NB4 (cell line): ENCODE data around the gene ITGB8.

Experiments
- DNase-seq: peaks from one replicate; pipeline ENCODE4 v3.0.0; 2010; ENCODE audit warnings: low read depth
- H3K4me3 ChIP-seq: one replicate; pipeline ENCODE4 v1.5.1; 2011; ENCODE audit warnings: mild to moderate bottlenecking, low read depth, low read length, moderate library complexity
- CTCF ChIP-seq: IDR thresholded peaks from one replicate; pipeline ENCODE4 v1.5.1; 2012; ENCODE audit warnings: low read depth, low read length
- MYC ChIP-seq: IDR thresholded peaks from 2 replicates; pipeline ENCODE4 v1.6.1; 2011; ENCODE audit warnings: low read depth, low read length
- POLR2A ChIP-seq: IDR thresholded peaks from 2 replicates; pipeline ENCODE4 v1.6.1; 2011; ENCODE audit warnings: mild to moderate bottlenecking; ENCODE audit not compliant: insufficient read length; ENCODE audit errors: extremely low read depth
- TF ChIP-seq, protein P1 (sequence below): IDR thresholded peaks from 2 replicates; pipeline ENCODE4 v1.6.1; 2011; ENCODE audit warnings: low read depth, low read length

Gene ITGB8

DNA sequence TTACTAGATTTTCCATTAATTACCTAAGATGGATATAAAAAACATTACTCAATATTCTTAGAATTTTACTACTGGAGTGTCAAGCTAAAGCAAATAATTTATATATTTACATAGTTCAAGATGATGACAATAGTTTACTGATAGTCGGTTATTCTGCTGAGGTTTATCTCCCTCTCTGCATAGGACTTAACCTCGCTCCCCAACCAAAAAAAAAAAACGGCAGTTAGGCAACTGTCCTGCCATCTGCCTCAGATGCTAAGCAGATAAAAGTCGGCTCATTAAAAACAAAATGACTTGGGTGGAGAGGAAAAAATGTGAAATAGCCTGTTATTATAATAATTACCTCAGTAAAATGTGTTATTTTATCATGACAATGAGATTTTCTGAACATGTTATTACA lies 14.0 kb upstream of the ITGB8 start:
- no peak for TF ChIP-seq MYC
- no peak for TF ChIP-seq POLR2A
- no peak for TF ChIP-seq CTCF
- TF ChIP-seq, protein P1, sequence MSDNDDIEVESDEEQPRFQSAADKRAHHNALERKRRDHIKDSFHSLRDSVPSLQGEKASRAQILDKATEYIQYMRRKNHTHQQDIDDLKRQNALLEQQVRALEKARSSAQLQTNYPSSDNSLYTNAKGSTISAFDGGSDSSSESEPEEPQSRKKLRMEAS: no peak
- DNase-seq: no peak
- H3K4me3 ChIP-seq: no peak overlapping the region

DNA sequence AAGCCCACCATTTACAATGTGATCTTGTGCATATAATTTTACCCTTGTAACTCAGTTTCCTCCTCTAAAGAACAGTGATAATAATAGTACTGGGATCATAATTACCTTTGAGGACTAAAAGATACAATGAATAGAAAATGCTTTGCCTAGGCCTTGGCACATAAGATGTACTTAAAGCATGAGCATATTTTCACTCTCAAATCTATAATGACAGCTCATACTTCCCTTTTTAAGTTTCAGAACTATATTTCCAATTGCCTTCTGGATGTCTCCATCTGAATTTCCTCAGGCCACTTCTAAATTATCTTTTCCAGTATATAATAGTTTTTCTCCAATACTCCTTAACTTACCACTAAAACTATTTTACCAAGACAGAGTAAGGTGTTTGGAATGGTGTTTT lies 13.3 kb upstream of the ITGB8 start:
- H3K4me3 ChIP-seq: no peak overlapping the region
- TF ChIP-seq, protein P1: no peak
- TF ChIP-seq CTCF: no peak
- no peak for DNase-seq

GRCh38 chr7:20318933-20319332 lies 11.8 kb upstream of the ITGB8 start:
- no peak for DNase-seq
- H3K4me3 ChIP-seq: no peak overlapping the region
- no peak for TF ChIP-seq POLR2A

DNA sequence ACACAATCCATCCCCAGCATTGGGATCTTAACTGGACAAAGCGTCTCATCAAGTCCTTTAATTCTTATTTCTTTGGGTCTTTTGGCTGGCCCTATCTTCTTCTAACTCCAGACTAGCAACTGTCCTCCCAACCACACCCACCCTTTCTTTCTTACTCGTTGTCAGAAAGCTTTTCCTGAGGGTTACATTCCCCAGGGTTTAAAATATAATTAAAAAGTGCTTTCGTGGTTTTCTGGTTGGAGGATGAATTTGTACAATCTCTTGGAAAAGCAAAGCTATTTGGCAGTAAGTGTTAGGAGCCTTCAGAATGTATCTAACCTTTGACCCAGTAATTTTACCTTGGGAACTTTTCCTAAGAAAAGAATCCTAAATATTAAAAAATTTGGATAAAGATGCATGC lies 10.4 kb upstream of the ITGB8 start:
- no peak for TF ChIP-seq MYC
- no peak for TF ChIP-seq CTCF
- TF ChIP-seq, protein P1: no peak
- TF ChIP-seq POLR2A: no peak
- no peak for DNase-seq

DNA sequence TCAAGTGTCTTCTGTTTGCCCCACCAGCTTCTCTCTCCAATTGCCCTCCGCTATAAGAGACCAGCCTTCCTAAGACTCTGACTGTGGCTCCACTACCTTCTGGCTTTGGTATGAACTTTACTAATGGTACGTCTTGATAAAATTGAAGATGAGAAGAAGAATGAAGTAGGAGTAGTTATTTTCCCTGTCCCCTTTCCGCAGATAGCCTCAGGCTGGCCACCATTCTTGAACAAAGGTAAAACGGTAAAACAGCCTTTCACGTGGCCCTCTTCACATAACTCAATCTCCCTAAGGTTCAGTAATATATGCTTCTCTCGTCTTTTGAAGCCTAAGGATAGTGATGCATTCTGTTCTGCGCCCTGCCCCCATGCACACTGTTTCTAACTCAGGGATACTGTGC lies 9.9 kb upstream of the ITGB8 start:
- TF ChIP-seq, protein P1: no peak
- TF ChIP-seq POLR2A (no peak), MYC (no peak), CTCF (no peak)
- no peak for DNase-seq
- no peak overlapping the region for H3K4me3 ChIP-seq

More for the DNA sequence above, 10.4 kb upstream of the ITGB8 start:
- H3K4me3 ChIP-seq: no peak overlapping the region

- no peak for DNase-seq
- H3K4me3 ChIP-seq: no peak overlapping the region
- TF ChIP-seq MYC (no peak), POLR2A (no peak), CTCF (no peak)
- TF ChIP-seq, protein P1: no peak
Observed at GRCh38 chr7:20323595-20323994, 7.1 kb upstream of the ITGB8 start.
